ENCODE data around the gene CYTH1. TPM values are rescaled to one million over a fixed set of nuclear protein-coding genes. Genes with fewer than 3 reads are reported as not detected.

CYTH1 gene
- total and polyA plus RNA-seq, 2 donors (not counting 1 experiment from before 2014, with no cell fraction given): 255 to 353 TPM

GRCh38 chr17:78808163-78808562 is 26.1 kb upstream of the CYTH1 start:
- H2AFZ ChIP-seq (ENCODE audit: insufficient read depth, low read depth, low read length, poor library complexity, severe bottlenecking): no peak overlapping the region
- ATAC-seq (ENCODE audit: low read depth): no peak
- Mint-ChIP-seq H3K4me3 (no peak overlapping the region), H3K27ac (no peak overlapping the region), H3K4me1 (peaks cover 18% of the 10 kb centered on the region), H3K9me3 (ENCODE audit: insufficient read depth) (no peaks in the 10 kb centered on the region), H3K27me3 (no peaks in the 10 kb centered on the region)
- no peaks in the 10 kb centered on the region for H3K27me3 ChIP-seq (replicated peaks in 1 of 4; ENCODE audit: control extremely low read depth in 1 of 4, control insufficient read depth in 3 of 4, insufficient read depth in 4 of 4, low read length in 3 of 4)
- peaks cover 14% of the 10 kb centered on the region for H3K79me2 ChIP-seq (ENCODE audit: control insufficient read depth, insufficient read depth, low read length)
- no peaks in the 10 kb centered on the region for H3K9me3 ChIP-seq (ENCODE audit: control extremely low read depth in 1 of 3, control insufficient read depth in 2 of 3, insufficient read depth in 1 of 3, low read length in 2 of 3)
- no peak overlapping the region for H3K9ac ChIP-seq (ENCODE audit: low read length)
- H4K20me1 ChIP-seq (ENCODE audit: control insufficient read depth, insufficient read depth, low read length, poor library complexity, severe bottlenecking): peaks cover 6% of the 10 kb centered on the region
- H3K4me1 ChIP-seq (ENCODE audit: control insufficient read depth in 2 of 2, insufficient read depth in 2 of 2, low read length in 2 of 2): peaks cover 19% of the 10 kb centered on the region in 2 donors
- no peak for DNase-seq
- intact Hi-C loops (cut with micrococcal nuclease): no loop called here
- H3K27ac ChIP-seq (ENCODE audit: low read length in 2 of 2): no peak overlapping the region
- peaks cover 0 to 73% of the 10 kb centered on the region in 2 experiments for H3K36me3 ChIP-seq (replicated peaks in 1 of 2; ENCODE audit: control extremely low read depth in 1 of 2, control insufficient read depth in 1 of 2, extremely low read depth in 1 of 2, insufficient read depth in 2 of 2, low read length in 1 of 2)
- no peak overlapping the region for H3K4me2 ChIP-seq (replicated peaks; ENCODE audit: low read depth, low read length, poor library complexity, severe bottlenecking)
- no CpG with 5 or more reads among the region's 4 CpGs for WGBS (ENCODE audit: insufficient coverage)
- POLR2A ChIA-PET: no interaction called here
- CTCF ChIA-PET: interaction anchor here (1.0 kb wide), 1 partner anchor 9 kb away, joined by 3 read pairs; no protein-coding TSS in a partner anchor
- H3K4me3 ChIP-seq (ENCODE audit: control extremely low read depth in 1 of 5, extremely low read depth in 1 of 5, insufficient read depth in 1 of 5, low read depth in 2 of 5, low read length in 4 of 5): no peak overlapping the region
- TF ChIP-seq EZH2 (IDR thresholded peaks at IDR 0.05; ENCODE audit: borderline replicate concordance, insufficient read depth, low read depth, low read length, poor library complexity, severe bottlenecking) (no peak), CTCF (IDR thresholded peaks at IDR 0.05) (no peak)

- Histone ChIP-seq H3K9ac (ENCODE audit: low read length) (no peak overlapping the region), H3K36me3 (replicated peaks in 1 of 2; ENCODE audit: control extremely low read depth in 1 of 2, control insufficient read depth in 1 of 2, extremely low read depth in 1 of 2, insufficient read depth in 2 of 2, low read length in 1 of 2) (peaks cover 0 to 71% of the 10 kb centered on the region in 2 experiments), H3K4me2 (replicated peaks; ENCODE audit: low read depth, low read length, poor library complexity, severe bottlenecking) (peak overlapping the region; percentile 37), H4K20me1 (ENCODE audit: control insufficient read depth, insufficient read depth, low read length, poor library complexity, severe bottlenecking) (peaks cover 21% of the 10 kb centered on the region), H3K79me2 (ENCODE audit: control insufficient read depth, insufficient read depth, low read length) (peaks cover 25% of the 10 kb centered on the region), H3K27me3 (replicated peaks in 1 of 4; ENCODE audit: control extremely low read depth in 1 of 4, control insufficient read depth in 3 of 4, insufficient read depth in 4 of 4, low read length in 3 of 4) (no peaks in the 10 kb centered on the region), H2AFZ (ENCODE audit: insufficient read depth, low read depth, low read length, poor library complexity, severe bottlenecking) (no peak overlapping the region), H3K4me3 (ENCODE audit: control extremely low read depth in 1 of 5, extremely low read depth in 1 of 5, insufficient read depth in 1 of 5, low read depth in 2 of 5, low read length in 4 of 5) (no peak overlapping the region), H3K4me1 (ENCODE audit: control insufficient read depth in 2 of 2, insufficient read depth in 2 of 2, low read length in 2 of 2) (peaks cover 19% of the 10 kb centered on the region in 2 donors), H3K9me3 (ENCODE audit: control extremely low read depth in 1 of 3, control insufficient read depth in 2 of 3, insufficient read depth in 1 of 3, low read length in 2 of 3) (no peaks in the 10 kb centered on the region), H3K27ac (ENCODE audit: low read length in 2 of 2) (peak overlapping the region; percentile 55 to 81)
- CTCF ChIA-PET: no interaction called here
- DNase-seq: peak; percentile 77
- no peak overlapping the region for H3K4me3 Mint-ChIP-seq
- no peaks in the 10 kb centered on the region for H3K9me3 Mint-ChIP-seq (ENCODE audit: insufficient read depth)
- intact Hi-C loops (cut with micrococcal nuclease): no loop called here
- WGBS (ENCODE audit: insufficient coverage): 16% methylated on average over 9 of the region's 9 CpGs
- POLR2A ChIA-PET: no interaction called here
- TF ChIP-seq EZH2 (IDR thresholded peaks at IDR 0.05; ENCODE audit: borderline replicate concordance, insufficient read depth, low read depth, low read length, poor library complexity, severe bottlenecking) (no peak), CTCF (IDR thresholded peaks at IDR 0.05) (peak; percentile 21)
- peak overlapping the region; percentile 76 for H3K27ac Mint-ChIP-seq
- no peaks in the 10 kb centered on the region for H3K27me3 Mint-ChIP-seq
- peaks cover 18% of the 10 kb centered on the region for H3K4me1 Mint-ChIP-seq
- ATAC-seq (ENCODE audit: low read depth): peak; percentile 68
Observed at GRCh38 chr17:78806451-78806850, 24.4 kb upstream of the CYTH1 start.

All from B cell (primary cell).